H1 (cell line): ENCODE results near the gene SLMAP. TPM values are rescaled to one million over a fixed set of nuclear protein-coding genes. Genes with fewer than 3 reads are reported as not detected.

Experiments used
- CTCF ChIA-PET: fragments of 300-600 bp; sonication (Branson Sonifier 250); formaldehyde crosslinking; loops from one replicate; lab custom pipeline; 2021; ENCODE audit not compliant: partially characterized antibody; lab: Charles Lee
- POLR2A ChIA-PET: fragments of 300-600 bp; sonication (Branson Sonifier 250); formaldehyde crosslinking; loops from one replicate; lab custom pipeline; 2021; ENCODE audit warnings: inconsistent platforms; ENCODE audit not compliant: partially characterized antibody; lab: Charles Lee
- DNase-seq, 2 experiments: peaks; one replicate each; pipeline versions ENCODE4 v3.0.0 to v3.0.0-alpha.2; 2010 to 2022; ENCODE audit warnings: low spot score in 2 of 2, low read depth in 1 of 2, mixed read lengths in 1 of 2
- FAIRE-seq: peaks from 2 replicates; lab custom pipeline; 2011; peaks lifted over from hg19 to GRCh38; lab: Jason Lieb, UNC
- H2AFZ ChIP-seq: 2 replicates; pipeline ENCODE4 v1.8.1; 2012; ENCODE audit warnings: low read length, inconsistent platforms
- H2AK5ac ChIP-seq: 2 replicates; pipeline ENCODE4 v1.6.1; 2013; ENCODE audit warnings: low read depth, low read length
- H2BK120ac ChIP-seq: replicated peaks from 2 replicates; pipeline ENCODE3; 2013; ENCODE audit warnings: low read depth, low read length, inconsistent platforms
- H2BK12ac ChIP-seq: 2 replicates; pipeline ENCODE4 v1.6.1; 2013; ENCODE audit warnings: low read depth, low read length
- H2BK15ac ChIP-seq: 2 replicates; pipeline ENCODE4 v1.6.1; 2013; ENCODE audit warnings: low read length
- H2BK20ac ChIP-seq: 2 replicates; pipeline ENCODE4 v1.6.1; 2013; ENCODE audit warnings: low read length
- H2BK5ac ChIP-seq: 2 replicates; pipeline ENCODE4 v1.6.1; 2013; ENCODE audit warnings: low read depth, low read length
- H3K14ac ChIP-seq: 2 replicates; pipeline ENCODE4 v1.6.1; 2013; ENCODE audit warnings: inconsistent platforms; ENCODE audit not compliant: insufficient read length
- H3K18ac ChIP-seq: 2 replicates; pipeline ENCODE4 v1.6.1; 2013; ENCODE audit warnings: low read length; ENCODE audit errors: extremely low read depth
- H3K23ac ChIP-seq: 2 replicates; pipeline ENCODE4 v1.6.1; 2013; ENCODE audit warnings: inconsistent platforms; ENCODE audit not compliant: insufficient read length
- H3K23me2 ChIP-seq: 2 replicates; pipeline ENCODE4 v1.6.1; 2013; ENCODE audit warnings: low read depth, low read length
- H3K27ac ChIP-seq: 2 replicates; pipeline ENCODE4 v1.6.1; 2011; ENCODE audit warnings: low read depth, low read length, inconsistent platforms
- H3K27me3 ChIP-seq, 4 experiments: replicated peaks in 1 of 4; 1 replicate in 1 of 4; 2 replicates in 3 of 4; pipeline versions ENCODE4 v1.6.1 to v1.8.1; 2011 to 2013; ENCODE audit warnings: low read length in 3 of 4, mild to moderate bottlenecking in 3 of 4, inconsistent platforms in 2 of 4, mixed read lengths in 2 of 4, moderate library complexity in 1 of 4; ENCODE audit not compliant: control insufficient read depth in 3 of 4, insufficient read depth in 3 of 4; ENCODE audit errors: extremely low read depth in 1 of 4
- H3K36me3 ChIP-seq, 4 experiments: 2 replicates each; pipeline versions ENCODE4 v1.6.1 to v1.8.1; 2011 to 2013; ENCODE audit warnings: mild to moderate bottlenecking in 4 of 4, low read length in 3 of 4, moderate library complexity in 2 of 4, control low read depth in 1 of 4, inconsistent platforms in 1 of 4; ENCODE audit not compliant: insufficient read depth in 4 of 4, control insufficient read depth in 2 of 4
- H3K4ac ChIP-seq: replicated peaks from 2 replicates; pipeline ENCODE3; 2013; ENCODE audit warnings: low read length, low read depth, mixed read lengths, inconsistent platforms; ENCODE audit not compliant: insufficient read length
- H3K4me1 ChIP-seq, 4 experiments: replicated peaks in 1 of 4; 1 replicate in 1 of 4; 2 replicates in 3 of 4; pipeline versions ENCODE4 v1.6.1 to v1.8.1; 2011 to 2013; ENCODE audit warnings: low read length in 3 of 4, inconsistent platforms in 2 of 4, mixed read lengths in 1 of 4; ENCODE audit not compliant: insufficient read depth in 4 of 4, control insufficient read depth in 3 of 4
- H3K4me2 ChIP-seq, 2 experiments: 2 replicates each; pipeline versions ENCODE4 v1.6.1 to v1.8.1; 2011 to 2013; ENCODE audit warnings: low read depth in 2 of 2, low read length in 2 of 2, control low read depth in 1 of 2, inconsistent platforms in 1 of 2, mild to moderate bottlenecking in 1 of 2; ENCODE audit not compliant: insufficient read depth in 1 of 2
- H3K4me3 ChIP-seq, 4 experiments: fragments of 200-600, 300-600 bp in 1 of 4; sonication (generic), shearing (Covaris generic), sonication (Bioruptor Twin) in 1 of 4; 2 replicates each; pipeline versions ENCODE4 v1.5.1 to v1.8.1; 2011 to 2016; ENCODE audit warnings: low read length in 4 of 4, low read depth in 3 of 4, control low read depth in 2 of 4, inconsistent platforms in 2 of 4, mild to moderate bottlenecking in 2 of 4, mixed read lengths in 1 of 4, moderate library complexity in 1 of 4; ENCODE audit not compliant: insufficient read depth in 2 of 4; ENCODE audit errors: extremely low read depth in 1 of 4
- H3K56ac ChIP-seq: replicated peaks from 2 replicates; pipeline ENCODE3; 2013; ENCODE audit warnings: low read depth, mild to moderate bottlenecking, mixed read lengths, low read length, inconsistent platforms; ENCODE audit not compliant: insufficient read length
- H3K79me1 ChIP-seq: 2 replicates; pipeline ENCODE4 v1.6.1; 2013; ENCODE audit warnings: low read depth, low read length, control low read depth
- H3K79me2 ChIP-seq, 2 experiments: 2 replicates each; pipeline versions ENCODE4 v1.6.1 to v1.8.1; 2012 to 2013; ENCODE audit warnings: low read length in 2 of 2, mild to moderate bottlenecking in 2 of 2, inconsistent platforms in 1 of 2; ENCODE audit not compliant: insufficient read depth in 2 of 2, control insufficient read depth in 1 of 2
- H3K9ac ChIP-seq, 4 experiments: replicated peaks in 1 of 4; 1 replicate in 1 of 4; 2 replicates in 3 of 4; pipeline versions ENCODE4 v1.6.1 to v1.8.1; 2011 to 2013; ENCODE audit warnings: low read depth in 3 of 4, low read length in 3 of 4, control low read depth in 2 of 4, mild to moderate bottlenecking in 2 of 4, moderate library complexity in 2 of 4, inconsistent platforms in 1 of 4; ENCODE audit errors: extremely low read depth in 1 of 4
- H3K9me3 ChIP-seq, 2 experiments: 2 replicates each; pipeline versions ENCODE4 v1.6.1 to v1.8.1; 2012 to 2013; ENCODE audit warnings: mild to moderate bottlenecking in 2 of 2, moderate library complexity in 2 of 2, control low read depth in 1 of 2, inconsistent platforms in 1 of 2, low read depth in 1 of 2, low read length in 1 of 2, mixed read lengths in 1 of 2; ENCODE audit not compliant: insufficient read depth in 2 of 2
- H4K20me1 ChIP-seq, 2 experiments: replicated peaks in 1 of 2; 2 replicates each; pipeline versions ENCODE3 to v1.8.1; 2011 to 2013; ENCODE audit warnings: inconsistent platforms in 2 of 2, low read length in 2 of 2, mild to moderate bottlenecking in 1 of 2; ENCODE audit not compliant: insufficient read depth in 2 of 2, control insufficient read depth in 1 of 2
- H4K5ac ChIP-seq: 2 replicates; pipeline ENCODE4 v1.6.1; 2013; ENCODE audit warnings: low read length, low read depth, mixed read lengths, inconsistent platforms; ENCODE audit not compliant: insufficient read length
- H4K8ac ChIP-seq: 2 replicates; pipeline ENCODE4 v1.8.0; 2013; ENCODE audit warnings: mild to moderate bottlenecking, moderate library complexity, low read length, inconsistent platforms; ENCODE audit not compliant: insufficient read depth; ENCODE audit errors: extremely low read depth
- H4K91ac ChIP-seq: replicated peaks from 2 replicates; pipeline ENCODE3; 2013; ENCODE audit warnings: low read length, mixed read lengths, inconsistent platforms; ENCODE audit not compliant: insufficient read length
- KDM5A ChIP-seq: fragments of 200-600 bp; IDR thresholded peaks from 2 replicates; pipeline ENCODE4 v1.7.1; 2012; ENCODE audit warnings: mild to moderate bottlenecking, low read length, inconsistent platforms, mixed read lengths
- WGBS, 2 experiments: shearing (Covaris generic) in 1 of 2; methylation state at CpG; one replicate each; pipeline versions ENCODE4 v1.1.6 to v1.1.7; 2013 to 2015; ENCODE audit warnings: low lambda C conversion rate in 2 of 2, mixed read lengths in 2 of 2, inconsistent platforms in 1 of 2, low coverage in 1 of 2, missing lambda C conversion rate in 1 of 2; ENCODE audit not compliant: insufficient replicate concordance in 2 of 2, insufficient coverage in 1 of 2, insufficient read length in 1 of 2; ENCODE audit errors: extremely low coverage in 1 of 2, missing lambda C conversion rate in 1 of 2; 5-methylcytosine and 5-hydroxymethylcytosine counted together
- polyA plus RNA-seq, 7 experiments: library from polyadenylated mRNA; depleted of rRNA in 3 of 7; stranded (reverse) in 5 of 7; unstranded in 2 of 7; fragments of >200 nt in 5 of 7; fragments of 200-250 nt in 2 of 7; gene quantifications; 1 replicate in 5 of 7; 2 replicates in 1 of 7; 4 replicates in 1 of 7; pipeline versions ENCODE4 v1.2.1 to v1.2.3, GENCODE V29; 2011 to 2013; ENCODE audit warnings: missing spikeins in 2 of 7, mixed read lengths in 2 of 7
- total RNA-seq: library from RNA; stranded (reverse); fragmentation: NEBNext Ultra II Directional; extraction: Animal tissue kit (Norgen Biotek cat#: 25700); gene quantifications from 2 replicates; pipeline ENCODE4 v1.2.1, GENCODE V29; 2021

SLMAP gene
- total and polyA plus RNA-seq, 2 of the 8 experiments (the other 6 are each of a cell fraction or from before 2014, with no cell fraction given) = 13.6 to 70.4 TPM

DNA sequence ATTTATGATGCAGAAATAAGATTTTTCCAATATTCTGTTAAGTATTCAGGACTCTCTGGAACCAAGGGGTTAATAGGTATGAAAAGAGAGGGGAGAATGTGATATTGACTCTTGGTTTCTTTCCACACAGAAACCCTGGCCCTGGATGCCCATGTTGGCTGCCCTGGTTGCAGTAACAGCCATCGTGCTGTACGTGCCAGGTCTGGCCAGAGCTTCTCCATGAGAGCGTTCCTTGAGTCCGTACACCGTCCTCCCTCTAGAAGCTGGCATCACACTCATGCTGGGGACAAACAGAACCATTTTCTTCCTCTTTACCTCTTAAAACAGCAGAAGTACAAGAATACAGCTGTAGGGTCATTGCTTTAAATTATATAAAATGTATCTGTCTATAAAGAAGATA lies 171.1 kb downstream of the SLMAP start:
- H2AK5ac ChIP-seq = no peak overlapping the region
- no peak for TF ChIP-seq KDM5A
- no peaks in the 10 kb centered on the region for H3K9me3 ChIP-seq
- H4K20me1 ChIP-seq = no peaks in the 10 kb centered on the region
- H2BK15ac ChIP-seq = no peak overlapping the region
- FAIRE-seq (no peak), DNase-seq (no peak)
- no peak overlapping the region for H3K9ac ChIP-seq
- no peaks in the 10 kb centered on the region for H3K4me1 ChIP-seq
- H2BK12ac ChIP-seq = no peak overlapping the region
- 98% methylated on average over 5 of the region's 5 CpGs; no CpG with 5 or more reads in 1 of the 2 experiments for WGBS, 2 experiments
- no peak overlapping the region for H2AFZ ChIP-seq
- no peak overlapping the region for H2BK120ac ChIP-seq
- no peaks in the 10 kb centered on the region for H3K27me3 ChIP-seq
- H3K4me3 ChIP-seq = no peak overlapping the region
- H3K36me3 ChIP-seq = peaks cover 0 to 5% (median 4%) of the 10 kb centered on the region in 4 experiments; a peak in 3 of 8 replicates
- no peak overlapping the region; the same call in 1 of the 2 replicates for H4K8ac ChIP-seq
- no peak overlapping the region for H3K4me2 ChIP-seq
- no peaks in the 10 kb centered on the region for H3K79me1 ChIP-seq
- no peaks in the 10 kb centered on the region for H3K79me2 ChIP-seq
- H3K18ac ChIP-seq = no peak overlapping the region
- no peak overlapping the region for H3K14ac ChIP-seq
- ChIA-PET CTCF (no interaction called here), POLR2A (no interaction called here)
- no peak overlapping the region for H3K56ac ChIP-seq
- H3K23ac ChIP-seq = no peak overlapping the region
- H3K4ac ChIP-seq = no peak overlapping the region
- no peak overlapping the region for H2BK20ac ChIP-seq
- no peak overlapping the region for H3K27ac ChIP-seq
- H4K91ac ChIP-seq = no peak overlapping the region
- no peaks in the 10 kb centered on the region for H3K23me2 ChIP-seq
- H4K5ac ChIP-seq = no peak overlapping the region
- no peak overlapping the region for H2BK5ac ChIP-seq
